Lower lobe of right lung (tissue), 2 donors: ENCODE results near the gene TMPRSS13. TPM values are rescaled to one million over a fixed set of nuclear protein-coding genes. Genes with fewer than 3 reads are reported as not detected.

Experiments
- ATAC-seq, 2 donors: fragments of 200-7000 bp; cut with Tn5 transposase; one replicate each; pipeline ENCODE4 v1.9.1; 2020 to 2022; ENCODE audit warnings: mild to moderate bottlenecking in 2 of 2, moderate library complexity in 2 of 2
- DNase-seq: peaks from one replicate; pipeline ENCODE4 v3.0.0-alpha.2; 2020
- H3K27ac ChIP-seq: fragments of 200-600 bp; one replicate; pipeline ENCODE4 v1.8.0; 2022
- H3K27me3 ChIP-seq: fragments of 200-600 bp; one replicate; pipeline ENCODE4 v1.8.0; 2022; ENCODE audit warnings: low read depth
- H3K36me3 ChIP-seq: fragments of 200-600 bp; one replicate; pipeline ENCODE4 v1.8.0; 2022; ENCODE audit warnings: mild to moderate bottlenecking
- H3K4me1 ChIP-seq: fragments of 200-600 bp; one replicate; pipeline ENCODE4 v1.8.0; 2022
- H3K4me3 ChIP-seq: fragments of 200-600 bp; one replicate; pipeline ENCODE4 v1.8.0; 2022; ENCODE audit warnings: mild to moderate bottlenecking
- H3K9me3 ChIP-seq: fragments of 200-600 bp; one replicate; pipeline ENCODE4 v1.8.0; 2022
- CTCF ChIP-seq: fragments of 200-600 bp; IDR thresholded peaks from one replicate; pipeline ENCODE4 v1.8.0; 2022; ENCODE audit warnings: antibody characterized with exemption, mild to moderate bottlenecking
- intact Hi-C: fragments of 100-400 bp; cut with DNase I; formaldehyde crosslinking; loops from one replicate; pipeline ENCODE4 v1.11.0; 2022
- total RNA-seq: library from RNA; stranded (reverse); fragmentation: NEBNext Ultra II Directional; extraction: Animal tissue kit (Norgen Biotek cat#: 25700); gene quantifications from one replicate; pipeline ENCODE4 v1.2.1, GENCODE V29; 2021
- donor health status: DM: no; HTN: yes; CAD: no; lungs with severe emphysema.

TMPRSS13 gene
- total RNA-seq, 1 donor from 2014 or later, result 7.0 TPM

DNA sequence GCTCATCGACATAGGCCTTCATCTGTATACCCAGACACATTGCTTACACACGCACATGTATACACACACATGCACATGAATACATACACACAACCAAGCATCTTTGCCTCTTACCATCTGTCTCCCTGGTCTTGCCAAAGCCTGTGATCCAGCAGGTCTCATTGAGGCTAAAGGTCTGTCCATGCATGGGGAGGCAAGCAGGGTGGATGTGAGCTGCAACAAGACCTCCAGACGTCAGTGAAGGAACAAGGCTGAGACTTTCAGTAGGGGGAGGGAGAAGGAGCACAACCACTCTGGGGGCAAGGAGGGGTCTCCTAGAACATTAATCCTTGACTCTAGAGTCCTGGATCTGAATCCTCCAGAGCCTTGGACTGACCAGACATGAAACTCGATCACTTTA, 23.7 kb downstream of the TMPRSS13 start:
- ATAC-seq, result no peak
- no peaks in the 10 kb centered on the region for H3K27me3 ChIP-seq
- H3K4me3 ChIP-seq, result no peak overlapping the region
- DNase-seq, result no peak
- H3K9me3 ChIP-seq, result no peaks in the 10 kb centered on the region
- intact Hi-C loops, result no loop called here
- H3K27ac ChIP-seq, result no peak overlapping the region
- H3K4me1 ChIP-seq, result peaks cover 6% of the 10 kb centered on the region
- no peaks in the 10 kb centered on the region for H3K36me3 ChIP-seq
- no peak for TF ChIP-seq CTCF

GRCh38 chr11:117903505-117904382, 25.5 kb downstream of the TMPRSS13 start:
- H3K36me3 ChIP-seq, result no peaks in the 10 kb centered on the region
- DNase-seq, result no peak
- no peak for TF ChIP-seq CTCF
- no peak overlapping the region for H3K4me3 ChIP-seq
- no peak overlapping the region for H3K27ac ChIP-seq
- intact Hi-C loops, result no loop called here
- ATAC-seq, result no peak
- H3K9me3 ChIP-seq, result no peaks in the 10 kb centered on the region
- H3K4me1 ChIP-seq, result peaks cover 6% of the 10 kb centered on the region
- no peaks in the 10 kb centered on the region for H3K27me3 ChIP-seq

GRCh38 chr11:117902001-117902845, 27.0 kb downstream of the TMPRSS13 start:
- intact Hi-C loops, result no loop called here
- no peak for DNase-seq
- no peak for TF ChIP-seq CTCF
- Histone ChIP-seq H3K36me3 (no peaks in the 10 kb centered on the region), H3K9me3 (no peaks in the 10 kb centered on the region), H3K4me1 (peaks cover 2% of the 10 kb centered on the region), H3K4me3 (no peak overlapping the region), H3K27me3 (no peaks in the 10 kb centered on the region), H3K27ac (no peak overlapping the region)
- no peak for ATAC-seq

GRCh38 chr11:117901601-117902000, 27.6 kb downstream of the TMPRSS13 start:
- Histone ChIP-seq H3K4me3 (no peak overlapping the region), H3K27ac (no peak overlapping the region), H3K36me3 (no peaks in the 10 kb centered on the region), H3K9me3 (no peaks in the 10 kb centered on the region), H3K27me3 (no peaks in the 10 kb centered on the region), H3K4me1 (no peaks in the 10 kb centered on the region)
- ATAC-seq, result no peak
- TF ChIP-seq CTCF, result no peak
- intact Hi-C loops, result no loop called here
- no peak for DNase-seq

DNA sequence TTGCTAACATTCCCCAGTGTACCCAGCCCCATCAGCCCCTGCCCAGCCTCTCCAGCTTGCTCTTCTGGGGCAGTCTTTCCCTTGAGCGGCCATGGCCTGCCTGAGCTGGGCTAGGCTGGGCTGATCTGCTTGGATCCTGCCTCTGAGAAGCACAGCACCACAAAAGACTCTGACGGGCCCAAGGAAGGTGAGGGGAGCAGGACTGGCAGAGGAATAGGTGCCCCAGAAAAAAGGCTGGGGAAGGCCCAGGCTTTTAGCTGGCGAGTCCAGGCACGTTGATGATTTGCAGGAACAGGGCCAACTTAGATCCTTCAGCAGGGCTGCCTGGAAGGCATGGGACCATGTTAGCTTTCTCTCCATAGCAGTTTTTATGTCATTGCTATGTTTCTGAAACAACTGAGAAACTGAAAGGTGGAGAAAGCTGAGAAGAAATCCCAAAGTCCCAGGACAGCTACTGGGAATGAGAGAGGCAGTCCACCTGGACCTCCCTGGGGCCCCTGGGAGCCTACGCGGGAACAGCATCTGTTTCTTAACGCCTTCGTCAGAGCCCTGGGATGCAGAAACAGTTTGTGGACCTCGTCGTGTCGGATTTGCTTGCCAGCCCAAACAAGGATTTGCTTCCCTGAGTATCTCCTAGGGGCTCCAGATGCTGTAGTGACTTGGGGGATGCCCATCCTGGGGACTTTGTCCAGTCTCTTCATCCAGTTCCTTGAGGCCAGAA, 28.3 kb downstream of the TMPRSS13 start:
- Histone ChIP-seq H3K4me3 (no peak overlapping the region), H3K9me3 (no peaks in the 10 kb centered on the region), H3K27me3 (no peaks in the 10 kb centered on the region), H3K36me3 (no peaks in the 10 kb centered on the region), H3K4me1 (no peaks in the 10 kb centered on the region), H3K27ac (no peak overlapping the region)
- no peak for TF ChIP-seq CTCF
- intact Hi-C loops, result no loop called here
- ATAC-seq (no peak), DNase-seq (no peak)
